Measurements from ENCODE around the gene ZC3H18.

- TF ChIP-seq POLR2AphosphoS5 (IDR thresholded peaks at IDR 0.05; ENCODE audit: borderline replicate concordance, low read depth, low read length) = no peak
- no peak for TF ChIP-seq EZH2 (IDR thresholded peaks at IDR 0.05)
- TF ChIP-seq FOXP2 (optimal IDR thresholded peaks at IDR 0.05; ENCODE audit: control extremely low read depth, extremely low read length, insufficient read depth) = no peak
Measured at GRCh38 chr16:88524274-88524972, 45.8 kb upstream of the ZC3H18 start.
